Smooth muscle cell (in vitro differentiated cells): Measurements from ENCODE around the gene RNF133. TPM values are rescaled to one million over a fixed set of nuclear protein-coding genes. Genes with fewer than 3 reads are reported as not detected.

Experiments
- DNase-seq: peaks from one replicate; lab custom pipeline; 2025; ENCODE audit not compliant: unreplicated experiment; lab: John Stamatoyannopoulos, UW
- H2AFZ ChIP-seq: fragments of 200-600 bp; sonication (generic); 2 replicates; pipeline ENCODE4 v1.6.0; 2016; ENCODE audit warnings: antibody characterized with exemption, low read depth, mild to moderate bottlenecking
- H3F3A ChIP-seq: fragments of 200-600 bp; sonication (generic); 2 replicates; pipeline ENCODE4 v1.6.0; 2017; ENCODE audit warnings: antibody characterized with exemption, low read depth
- H3K27ac ChIP-seq: fragments of 200-600 bp; sonication (generic); 2 replicates; pipeline ENCODE4 v1.5.1; 2016; ENCODE audit warnings: low read depth, mild to moderate bottlenecking
- H3K27me3 ChIP-seq: fragments of 200-600 bp; sonication (generic); 2 replicates; pipeline ENCODE4 v1.6.1; 2016; ENCODE audit warnings: low read depth, mild to moderate bottlenecking
- H3K36me3 ChIP-seq: fragments of 200-600 bp; sonication (generic); 2 replicates; pipeline ENCODE4 v1.5.1; 2016; ENCODE audit warnings: low read depth
- H3K4me1 ChIP-seq: fragments of 200-600 bp; sonication (generic); 2 replicates; pipeline ENCODE4 v1.5.1; 2016; ENCODE audit warnings: low read depth
- H3K4me2 ChIP-seq: fragments of 200-600 bp; sonication (generic); 2 replicates; pipeline ENCODE4 v1.6.0; 2016; ENCODE audit warnings: mild to moderate bottlenecking
- H3K4me3 ChIP-seq: fragments of 200-600 bp; sonication (generic); 2 replicates; pipeline ENCODE4 v1.5.1; 2016; ENCODE audit warnings: mild to moderate bottlenecking
- H3K79me2 ChIP-seq: fragments of 200-600 bp; sonication (generic); 2 replicates; pipeline ENCODE4 v1.6.0; 2016; ENCODE audit warnings: low read depth, mild to moderate bottlenecking
- H3K9ac ChIP-seq: fragments of 200-600 bp; sonication (generic); 2 replicates; pipeline ENCODE4 v1.6.0; 2016; ENCODE audit warnings: low read depth
- H3K9me3 ChIP-seq: fragments of 200-600 bp; sonication (generic); replicated peaks from 2 replicates; pipeline ENCODE4 v1.5.1; 2016; ENCODE audit warnings: low read depth
- H4K20me1 ChIP-seq: fragments of 200-600 bp; sonication (generic); 2 replicates; pipeline ENCODE4 v1.6.0; 2016; ENCODE audit warnings: low read depth
- CTCF ChIP-seq: fragments of 200-600 bp; sonication (generic); IDR thresholded peaks from 2 replicates; pipeline ENCODE4 v1.5.1; 2017; ENCODE audit warnings: borderline replicate concordance, mild to moderate bottlenecking, antibody characterized with exemption; ENCODE audit not compliant: insufficient read depth, poor library complexity, severe bottlenecking
- WGBS: methylation state at CpG from one replicate; pipeline ENCODE4 v1.1.7; 2016; ENCODE audit warnings: low lambda C conversion rate; 5-methylcytosine and 5-hydroxymethylcytosine counted together
- polyA plus RNA-seq: library from polyadenylated mRNA; unstranded; fragments of >200 nt; fragmentation: Nextera tagmentation; extraction: Ambion mirVana; gene quantifications from 2 replicates; pipeline ENCODE4 v1.2.1, GENCODE V29; 2016
- total RNA-seq: library from RNA; depleted of rRNA; stranded (reverse); fragments of >200 nt; gene quantifications from 2 replicates; pipeline ENCODE4 v1.2.3, GENCODE V29; 2014

The RNF133 gene
- total and polyA plus RNA-seq, 2 experiments from 2014 or later: 0.36 TPM; not detected in 1

- Histone ChIP-seq H3K4me1 (no peaks in the 10 kb centered on the region), H4K20me1 (no peaks in the 10 kb centered on the region), H3K27me3 (no peaks in the 10 kb centered on the region), H3K36me3 (no peaks in the 10 kb centered on the region), H3F3A (no peaks in the 10 kb centered on the region), H3K9me3 (no peaks in the 10 kb centered on the region), H3K4me2 (no peak overlapping the region), H3K4me3 (no peak overlapping the region), H2AFZ (no peak overlapping the region), H3K9ac (no peak overlapping the region), H3K27ac (no peak overlapping the region), H3K79me2 (no peaks in the 10 kb centered on the region)
- no peak for TF ChIP-seq CTCF
- DNase-seq: no peak
- WGBS: 78% methylated on average over 2 of the region's 2 CpGs
These were observed 7.9 kb upstream of the RNF133 start for GRCh38 chr7:122706836-122707235.

DNA sequence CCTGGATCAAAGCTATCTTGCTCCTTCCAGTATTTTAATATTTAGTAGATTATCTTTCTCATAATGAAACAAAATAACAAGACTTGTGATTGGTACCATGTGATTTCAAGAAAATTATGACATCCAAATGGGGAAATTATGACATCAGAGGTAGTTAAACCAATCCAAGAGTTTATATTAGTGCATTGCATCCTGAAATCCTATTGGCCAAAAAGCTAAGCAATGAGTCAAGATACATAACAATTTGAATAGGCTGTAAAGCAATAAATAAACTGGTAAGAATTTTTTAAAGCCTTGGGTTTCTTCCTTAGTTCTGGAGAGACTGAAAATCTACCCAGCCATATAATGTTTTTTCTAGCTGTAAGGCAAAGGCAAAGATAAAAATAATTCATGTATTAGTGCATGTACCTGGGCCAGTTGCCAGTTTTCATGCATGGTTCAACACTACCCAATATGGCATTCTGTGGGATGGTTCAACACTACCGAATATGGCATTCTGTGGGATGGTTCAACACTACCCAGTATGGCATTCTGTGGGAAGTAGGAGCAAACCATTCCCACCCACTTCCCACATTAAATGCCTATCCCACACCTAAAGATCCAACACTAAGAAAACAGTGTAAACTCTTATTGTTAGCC is 4.1 kb upstream of the RNF133 start, which contains the start of gene RNF148:
Gene RNF148 (minus strand): TSS at position 51 of the 639 bp plus-strand sequence. CDS start 172 bp downstream, outside the sequence.
- WGBS: 95% methylated on average over 1 of the region's 1 CpG
- TF ChIP-seq CTCF: no peak
- no peaks in the 10 kb centered on the region for H3K9me3 ChIP-seq

DNA sequence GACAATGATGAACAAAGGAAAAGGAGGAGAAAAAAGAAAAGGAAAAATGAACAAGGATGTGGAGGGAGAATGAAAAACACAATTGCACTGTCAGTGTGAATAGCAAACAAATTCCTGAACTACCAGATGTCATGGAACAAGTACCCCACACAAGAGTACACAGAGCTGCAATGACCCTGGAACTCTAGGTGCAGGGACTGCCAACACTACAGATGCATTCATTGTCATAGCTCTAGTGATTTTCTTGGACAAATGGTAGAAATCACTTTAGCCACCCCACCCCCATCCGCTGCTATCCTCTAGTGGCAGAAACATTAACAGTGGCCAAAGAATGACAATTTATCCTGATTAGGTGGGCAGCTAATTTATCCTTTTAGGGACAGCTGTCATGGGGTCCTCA is 3.1 kb downstream of the RNF133 start:
- TF ChIP-seq CTCF: no peak
- WGBS: 100% methylated on average over 1 of the region's 1 CpG

More for the DNA sequence above, 4.1 kb upstream of the RNF133 start, which contains the start of gene RNF148:
- Histone ChIP-seq H3K79me2 (no peaks in the 10 kb centered on the region), H3K4me3 (no peak within 1 kb of the TSS), H3K4me2 (no peak within 1 kb of the TSS), H3K36me3 (no peaks in the 10 kb centered on the region), H4K20me1 (no peaks in the 10 kb centered on the region), H3K27ac (no peak within 1 kb of the TSS), H3F3A (no peaks in the 10 kb centered on the region), H3K27me3 (no peaks in the 10 kb centered on the region), H3K4me1 (no peaks in the 10 kb centered on the region), H3K9ac (no peak within 1 kb of the TSS), H2AFZ (no peak within 1 kb of the TSS)
- no peak for DNase-seq

GRCh38 chr7:122694697-122695096 is 4.2 kb downstream of the RNF133 start:
- WGBS: 73% methylated on average over 2 of the region's 2 CpGs
- H2AFZ ChIP-seq: no peak overlapping the region
- DNase-seq: no peak

More for the DNA sequence above, 3.1 kb downstream of the RNF133 start:
- Histone ChIP-seq H3K36me3 (no peaks in the 10 kb centered on the region), H3K27me3 (no peaks in the 10 kb centered on the region), H3K9ac (no peak overlapping the region), H3K79me2 (no peaks in the 10 kb centered on the region), H3K4me3 (no peak overlapping the region), H2AFZ (no peak overlapping the region), H3F3A (no peaks in the 10 kb centered on the region), H3K27ac (no peak overlapping the region), H3K4me1 (peaks cover 6% of the 10 kb centered on the region), H3K9me3 (no peaks in the 10 kb centered on the region), H4K20me1 (no peaks in the 10 kb centered on the region), H3K4me2 (no peak overlapping the region)
- DNase-seq: no peak

More at GRCh38 chr7:122694697-122695096, 4.2 kb downstream of the RNF133 start:
- Histone ChIP-seq H3K27me3 (no peaks in the 10 kb centered on the region), H3K9ac (no peak overlapping the region), H4K20me1 (no peaks in the 10 kb centered on the region), H3K9me3 (no peaks in the 10 kb centered on the region), H3K27ac (no peak overlapping the region), H3K4me1 (peaks cover 6% of the 10 kb centered on the region), H3K4me2 (no peak overlapping the region), H3K79me2 (no peaks in the 10 kb centered on the region), H3K4me3 (no peak overlapping the region), H3F3A (no peaks in the 10 kb centered on the region), H3K36me3 (no peaks in the 10 kb centered on the region)
- TF ChIP-seq CTCF: no peak
